GM12878 (cell line): ENCODE data around the gene FAM120A. TPM values are rescaled to one million over a fixed set of nuclear protein-coding genes. Genes with fewer than 3 reads are reported as not detected.

Experiments used
- ATAC-seq: fragments of 200-7000 bp; cut with Tn5 transposase; 3 replicates; pipeline ENCODE4 v1.9.1; 2020; ENCODE audit warnings: mild to moderate bottlenecking, moderate library complexity
- BruUV-seq: library from RNA; stranded (reverse); fragments of 400-500 nt; replicated peaks from 2 replicates; lab custom pipeline; 2021; lab: Mats Ljungman, UMichigan
- CTCF ChIA-PET: fragments of 300-600 bp; sonication (Branson Sonifier 250); formaldehyde crosslinking; extraction: SDS; loops from one replicate; lab custom pipeline; 2021; ENCODE audit warnings: inconsistent platforms; lab: Yijun Ruan, JAX
- POLR2A ChIA-PET: fragments of 350-600 bp; formaldehyde crosslinking; extraction: SDS; loops from one replicate; lab custom pipeline; 2021; ENCODE audit warnings: inconsistent platforms; lab: Charles Lee
- RAD21 ChIA-PET: fragments of 300-600 bp; sonication (Branson Sonifier 250); formaldehyde crosslinking; loops from one replicate; lab custom pipeline; 2023; ENCODE audit warnings: antibody characterized with exemption; ENCODE audit not compliant: unreplicated experiment; lab: Charles Lee
- SMC1A ChIA-PET: fragments of 300-600 bp; sonication (Branson Sonifier 250); formaldehyde crosslinking; loops from one replicate; lab custom pipeline; 2023; ENCODE audit not compliant: unreplicated experiment, uncharacterized antibody; lab: Charles Lee
- DNase-seq: peaks from one replicate; pipeline ENCODE4 v3.0.0-alpha.2; 2011; ENCODE audit warnings: low read depth, low spot score
- FAIRE-seq: peaks from 3 replicates; lab custom pipeline; 2011; peaks lifted over from hg19 to GRCh38; lab: Jason Lieb, UNC
- H2AFZ ChIP-seq: 2 replicates; pipeline ENCODE4 v1.6.0; 2011; ENCODE audit warnings: low read depth, low read length, control low read depth; ENCODE audit not compliant: control insufficient read depth
- H3K27ac ChIP-seq: 2 replicates; pipeline ENCODE4 v1.5.1; 2011; ENCODE audit warnings: control low read depth; ENCODE audit not compliant: control insufficient read depth, insufficient read depth
- H3K27me3 ChIP-seq, 2 experiments: replicated peaks in 1 of 2; 2 replicates each; pipeline versions ENCODE4 v1.6.0 to v1.6.1; 2011; ENCODE audit warnings: low read length in 1 of 2; ENCODE audit not compliant: control insufficient read depth in 2 of 2, insufficient read depth in 2 of 2
- H3K36me3 ChIP-seq, 2 experiments: 2 replicates each; pipeline ENCODE4 v1.5.1; 2011; ENCODE audit warnings: low read length in 1 of 2; ENCODE audit not compliant: control insufficient read depth in 2 of 2, insufficient read depth in 2 of 2
- H3K4me1 ChIP-seq: 2 replicates; pipeline ENCODE4 v1.6.1; 2011; ENCODE audit warnings: mild to moderate bottlenecking, low read length, moderate library complexity, mixed read lengths; ENCODE audit not compliant: control insufficient read depth, insufficient read depth
- H3K4me2 ChIP-seq: 2 replicates; pipeline ENCODE4 v1.6.0; 2011; ENCODE audit warnings: control low read depth; ENCODE audit not compliant: control insufficient read depth, insufficient read depth
- H3K4me3 ChIP-seq: fragments of 200-600 bp; sonication (generic); 2 replicates; pipeline ENCODE4 v1.5.1; 2016
- H3K79me2 ChIP-seq: 2 replicates; pipeline ENCODE4 v1.6.0; 2011; ENCODE audit warnings: low read length; ENCODE audit not compliant: control insufficient read depth, insufficient read depth
- H3K9ac ChIP-seq: 2 replicates; pipeline ENCODE4 v1.8.0; 2011; ENCODE audit warnings: low read length, control low read depth, mixed read lengths; ENCODE audit not compliant: control insufficient read depth, insufficient read depth
- H3K9me3 ChIP-seq: replicated peaks from 3 replicates; pipeline ENCODE4 v1.5.1; 2011; ENCODE audit warnings: mild to moderate bottlenecking, low read length; ENCODE audit not compliant: control insufficient read depth, insufficient read depth
- H4K20me1 ChIP-seq: 2 replicates; pipeline ENCODE4 v1.6.0; 2011; ENCODE audit not compliant: control insufficient read depth, insufficient read depth
- CBFB ChIP-seq: IDR thresholded peaks from 2 replicates; pipeline ENCODE4 v1.6.1; 2016; ENCODE audit warnings: antibody characterized with exemption, low read depth
- FOXK2 ChIP-seq: fragments of 450-650 bp; IDR thresholded peaks from 2 replicates; pipeline ENCODE4 v1.6.1; 2017; ENCODE audit warnings: mild to moderate bottlenecking, moderate library complexity
- IKZF1 ChIP-seq: fragments of 450-650 bp; conservative IDR thresholded peaks from 2 replicates; pipeline ENCODE4 v1.6.1; 2017; ENCODE audit warnings: antibody characterized with exemption, mild to moderate bottlenecking
- IRF4 ChIP-seq: IDR thresholded peaks from 2 replicates; pipeline ENCODE4 v1.6.1; 2011; ENCODE audit warnings: low read depth, low read length
- NFYB ChIP-seq: IDR thresholded peaks from 2 replicates; pipeline ENCODE4 v1.6.1; 2011; ENCODE audit warnings: low read depth, mild to moderate bottlenecking, low read length, improper control_type of control experiment, moderate library complexity; ENCODE audit not compliant: insufficient read depth
- PML ChIP-seq: IDR thresholded peaks from 2 replicates; pipeline ENCODE4 v1.6.1; 2012; ENCODE audit warnings: low read length, inconsistent platforms
- POLR2AphosphoS2 ChIP-seq: IDR thresholded peaks from 2 replicates; pipeline ENCODE4 v1.6.1; 2011; ENCODE audit warnings: low read depth, mild to moderate bottlenecking, low read length, improper control_type of control experiment, moderate library complexity
- POLR2AphosphoS5 ChIP-seq: IDR thresholded peaks from 2 replicates; pipeline ENCODE4 v1.6.1; 2011; ENCODE audit warnings: mild to moderate bottlenecking, low read length, inconsistent platforms
- WRNIP1 ChIP-seq: IDR thresholded peaks from 2 replicates; pipeline ENCODE4 v1.6.1; 2011; ENCODE audit warnings: low read depth, low read length, improper control_type of control experiment, borderline replicate concordance
- YY1 ChIP-seq: IDR thresholded peaks from 2 replicates; pipeline ENCODE4 v1.6.1; 2011; ENCODE audit warnings: low read depth, mild to moderate bottlenecking, low read length
- ZNF274 ChIP-seq: IDR thresholded peaks from one replicate; pipeline ENCODE4 v1.8.0; 2011; ENCODE audit not compliant: insufficient read length, insufficient read depth
- WGBS: methylation state at CpG from one replicate; pipeline ENCODE4 v1.1.6; 2016; ENCODE audit warnings: low lambda C conversion rate; ENCODE audit not compliant: insufficient replicate concordance, insufficient coverage; ENCODE audit errors: missing lambda C conversion rate; 5-methylcytosine and 5-hydroxymethylcytosine counted together
- in situ Hi-C: fragments of 300-500 bp; cut with MboI; formaldehyde crosslinking; loops from 9 replicates; pipeline ENCODE4 v1.14.3; 2018; ENCODE audit warnings: mixed read lengths
- intact Hi-C: fragments of 100-400 bp; cut with micrococcal nuclease; formaldehyde crosslinking; loops from one replicate; pipeline ENCODE4 v1.14.2; 2022; ENCODE audit not compliant: unreplicated experiment
- polyA plus RNA-seq, 11 experiments: library from polyadenylated mRNA; depleted of rRNA in 4 of 11; unstranded in 6 of 11; stranded (reverse) in 5 of 11; fragments of >200 nt; fragmentation: Nextera tagmentation in 4 of 11; fragmentation: Illumina TruSeq in 1 of 11; extraction: Ambion mirVana in 4 of 11; extraction: Trizol in 1 of 11; gene quantifications; 1 replicate in 1 of 11; 2 replicates in 10 of 11; pipeline versions ENCODE4 v1.2.1 to v1.2.3, GENCODE V29; 2011 to 2016; ENCODE audit warnings: inconsistent platforms in 2 of 11, missing spikeins in 2 of 11, low read depth in 1 of 11
- total RNA-seq, 4 experiments: library from RNA; depleted of rRNA in 3 of 4; stranded (reverse); fragments of >200 nt in 3 of 4; fragmentation: Illumina TruSeq in 1 of 4; extraction: Trizol in 1 of 4; gene quantifications; 2 replicates each; pipeline versions ENCODE4 v1.2.1 to v1.2.3, GENCODE V29; 2013 to 2021
- TF ChIP-seq, protein P1 (sequence below): fragments of 450-650 bp; formaldehyde crosslinking; IDR thresholded peaks from 2 replicates; pipeline ENCODE4 v1.4.0; 2020; ENCODE audit warnings: mild to moderate bottlenecking, moderate library complexity
- TF ChIP-seq, protein P2 (sequence below): fragments of 450-650 bp; formaldehyde crosslinking; IDR thresholded peaks from 2 replicates; pipeline ENCODE4 v1.5.0; 2022; ENCODE audit warnings: mild to moderate bottlenecking, missing genetic modification characterization
- TF ChIP-seq, protein P3 (sequence below): fragments of 450-650 bp; IDR thresholded peaks from 2 replicates; pipeline ENCODE4 v1.6.1; 2018; ENCODE audit warnings: mild to moderate bottlenecking, low read depth, moderate library complexity; ENCODE audit not compliant: partially characterized antibody

Gene FAM120A
- total and polyA plus RNA-seq, 10 of the 15 experiments (the other 5 are each of a cell fraction or from before 2014, with no cell fraction given) = 13.1 to 89.6 (median 52.5) TPM

DNA sequence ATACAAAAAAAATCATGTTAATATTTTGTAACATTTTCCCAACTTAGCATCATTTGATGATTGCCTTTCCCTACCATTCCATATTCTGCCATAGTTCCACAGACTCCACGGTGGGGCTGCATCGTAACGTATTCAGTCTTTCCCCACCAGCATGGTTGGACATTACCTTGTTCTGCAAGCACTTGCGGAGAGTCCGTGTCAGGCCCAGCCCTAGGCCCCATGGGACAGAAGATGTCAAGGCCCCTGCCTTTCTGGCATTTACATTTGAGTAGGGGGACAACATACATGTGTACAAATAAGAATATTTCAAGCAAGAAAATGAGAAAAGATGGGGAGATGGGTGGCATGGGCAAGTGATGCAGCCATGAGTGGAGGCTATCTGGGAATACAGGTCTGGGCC lies 116.7 kb downstream of the FAM120A start (continued):
- TF ChIP-seq, protein P1, sequence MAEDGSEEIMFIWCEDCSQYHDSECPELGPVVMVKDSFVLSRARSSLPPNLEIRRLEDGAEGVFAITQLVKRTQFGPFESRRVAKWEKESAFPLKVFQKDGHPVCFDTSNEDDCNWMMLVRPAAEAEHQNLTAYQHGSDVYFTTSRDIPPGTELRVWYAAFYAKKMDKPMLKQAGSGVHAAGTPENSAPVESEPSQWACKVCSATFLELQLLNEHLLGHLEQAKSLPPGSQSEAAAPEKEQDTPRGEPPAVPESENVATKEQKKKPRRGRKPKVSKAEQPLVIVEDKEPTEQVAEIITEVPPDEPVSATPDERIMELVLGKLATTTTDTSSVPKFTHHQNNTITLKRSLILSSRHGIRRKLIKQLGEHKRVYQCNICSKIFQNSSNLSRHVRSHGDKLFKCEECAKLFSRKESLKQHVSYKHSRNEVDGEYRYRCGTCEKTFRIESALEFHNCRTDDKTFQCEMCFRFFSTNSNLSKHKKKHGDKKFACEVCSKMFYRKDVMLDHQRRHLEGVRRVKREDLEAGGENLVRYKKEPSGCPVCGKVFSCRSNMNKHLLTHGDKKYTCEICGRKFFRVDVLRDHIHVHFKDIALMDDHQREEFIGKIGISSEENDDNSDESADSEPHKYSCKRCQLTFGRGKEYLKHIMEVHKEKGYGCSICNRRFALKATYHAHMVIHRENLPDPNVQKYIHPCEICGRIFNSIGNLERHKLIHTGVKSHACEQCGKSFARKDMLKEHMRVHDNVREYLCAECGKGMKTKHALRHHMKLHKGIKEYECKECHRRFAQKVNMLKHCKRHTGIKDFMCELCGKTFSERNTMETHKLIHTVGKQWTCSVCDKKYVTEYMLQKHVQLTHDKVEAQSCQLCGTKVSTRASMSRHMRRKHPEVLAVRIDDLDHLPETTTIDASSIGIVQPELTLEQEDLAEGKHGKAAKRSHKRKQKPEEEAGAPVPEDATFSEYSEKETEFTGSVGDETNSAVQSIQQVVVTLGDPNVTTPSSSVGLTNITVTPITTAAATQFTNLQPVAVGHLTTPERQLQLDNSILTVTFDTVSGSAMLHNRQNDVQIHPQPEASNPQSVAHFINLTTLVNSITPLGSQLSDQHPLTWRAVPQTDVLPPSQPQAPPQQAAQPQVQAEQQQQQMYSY = no peak
- TF ChIP-seq YY1 (no peak), IKZF1 (no peak), IRF4 (no peak), NFYB (no peak), CBFB (no peak), PML (no peak), FOXK2 (no peak), POLR2AphosphoS5 (no peak), POLR2AphosphoS2 (no peak), WRNIP1 (no peak)
- TF ChIP-seq, all 136 proteins: peak for 0

DNA sequence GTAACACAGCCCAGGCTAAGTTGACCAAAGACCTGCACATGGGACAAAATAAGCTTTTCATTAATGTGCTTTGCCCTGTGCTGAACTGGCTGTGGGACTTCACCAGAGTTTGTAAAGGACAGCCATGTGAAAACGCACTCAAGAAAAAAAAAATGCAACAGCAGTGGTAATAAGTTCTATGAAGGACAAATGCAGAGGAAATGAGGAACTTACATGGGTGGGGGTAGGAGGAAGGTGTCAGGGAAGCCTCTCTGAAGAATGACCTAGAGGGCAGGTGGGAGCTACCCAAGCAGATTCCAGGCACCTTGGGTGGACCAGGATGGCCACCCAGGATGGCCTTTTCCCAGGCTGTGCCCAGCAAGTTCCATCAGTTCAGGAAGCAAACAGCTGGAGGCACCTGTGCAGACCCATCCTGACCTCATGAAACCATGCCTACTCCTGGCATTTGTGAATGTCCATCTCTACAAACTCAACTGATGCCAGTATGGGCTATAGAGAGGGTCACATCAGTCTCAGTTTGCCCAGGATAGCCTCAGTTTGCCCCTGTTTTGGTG lies 118.2 kb downstream of the FAM120A start:
- no peak overlapping the region for H3K4me3 ChIP-seq
- no peak overlapping the region for H3K4me2 ChIP-seq
- no peaks in the 10 kb centered on the region for H4K20me1 ChIP-seq
- no peaks in the 10 kb centered on the region for H3K36me3 ChIP-seq
- H3K27me3 ChIP-seq = no peaks in the 10 kb centered on the region
- CTCF ChIA-PET = no interaction called here
- in situ Hi-C loops (no loop called here), intact Hi-C loops (loop anchor here (5.0 kb wide), 1 partner anchor 117 kb away; the partner anchor contains the start of genes FAM120A and FAM120AOS)
- SMC1A ChIA-PET = no interaction called here
- no peak overlapping the region for H2AFZ ChIP-seq
- no peak overlapping the region for H3K27ac ChIP-seq
- RAD21 ChIA-PET = no interaction called here
- POLR2A ChIA-PET = no interaction called here
- no TSS peak for BruUV-seq
- 0% methylated on average over 1 of the region's 1 CpG for WGBS
- peaks cover 1% of the 10 kb centered on the region; the same call in 1 of the 2 replicates for H3K79me2 ChIP-seq
- FAIRE-seq (no peak), DNase-seq (no peak), ATAC-seq (no peak)
- H3K9ac ChIP-seq = no peak overlapping the region
- peaks cover 7% of the 10 kb centered on the region for H3K4me1 ChIP-seq
- peaks cover 2% of the 10 kb centered on the region; the same call in 2 of the 3 replicates for H3K9me3 ChIP-seq
- TF ChIP-seq, protein P2, sequence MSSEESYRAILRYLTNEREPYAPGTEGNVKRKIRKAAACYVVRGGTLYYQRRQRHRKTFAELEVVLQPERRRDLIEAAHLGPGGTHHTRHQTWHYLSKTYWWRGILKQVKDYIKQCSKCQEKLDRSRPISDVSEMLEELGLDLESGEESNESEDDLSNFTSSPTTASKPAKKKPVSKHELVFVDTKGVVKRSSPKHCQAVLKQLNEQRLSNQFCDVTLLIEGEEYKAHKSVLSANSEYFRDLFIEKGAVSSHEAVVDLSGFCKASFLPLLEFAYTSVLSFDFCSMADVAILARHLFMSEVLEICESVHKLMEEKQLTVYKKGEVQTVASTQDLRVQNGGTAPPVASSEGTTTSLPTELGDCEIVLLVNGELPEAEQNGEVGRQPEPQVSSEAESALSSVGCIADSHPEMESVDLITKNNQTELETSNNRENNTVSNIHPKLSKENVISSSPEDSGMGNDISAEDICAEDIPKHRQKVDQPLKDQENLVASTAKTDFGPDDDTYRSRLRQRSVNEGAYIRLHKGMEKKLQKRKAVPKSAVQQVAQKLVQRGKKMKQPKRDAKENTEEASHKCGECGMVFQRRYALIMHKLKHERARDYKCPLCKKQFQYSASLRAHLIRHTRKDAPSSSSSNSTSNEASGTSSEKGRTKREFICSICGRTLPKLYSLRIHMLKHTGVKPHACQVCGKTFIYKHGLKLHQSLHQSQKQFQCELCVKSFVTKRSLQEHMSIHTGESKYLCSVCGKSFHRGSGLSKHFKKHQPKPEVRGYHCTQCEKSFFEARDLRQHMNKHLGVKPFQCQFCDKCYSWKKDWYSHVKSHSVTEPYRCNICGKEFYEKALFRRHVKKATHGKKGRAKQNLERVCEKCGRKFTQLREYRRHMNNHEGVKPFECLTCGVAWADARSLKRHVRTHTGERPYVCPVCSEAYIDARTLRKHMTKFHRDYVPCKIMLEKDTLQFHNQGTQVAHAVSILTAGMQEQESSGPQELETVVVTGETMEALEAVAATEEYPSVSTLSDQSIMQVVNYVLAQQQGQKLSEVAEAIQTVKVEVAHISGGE (CRISPR knock-in tag) = no peak
- TF ChIP-seq, protein P3, sequence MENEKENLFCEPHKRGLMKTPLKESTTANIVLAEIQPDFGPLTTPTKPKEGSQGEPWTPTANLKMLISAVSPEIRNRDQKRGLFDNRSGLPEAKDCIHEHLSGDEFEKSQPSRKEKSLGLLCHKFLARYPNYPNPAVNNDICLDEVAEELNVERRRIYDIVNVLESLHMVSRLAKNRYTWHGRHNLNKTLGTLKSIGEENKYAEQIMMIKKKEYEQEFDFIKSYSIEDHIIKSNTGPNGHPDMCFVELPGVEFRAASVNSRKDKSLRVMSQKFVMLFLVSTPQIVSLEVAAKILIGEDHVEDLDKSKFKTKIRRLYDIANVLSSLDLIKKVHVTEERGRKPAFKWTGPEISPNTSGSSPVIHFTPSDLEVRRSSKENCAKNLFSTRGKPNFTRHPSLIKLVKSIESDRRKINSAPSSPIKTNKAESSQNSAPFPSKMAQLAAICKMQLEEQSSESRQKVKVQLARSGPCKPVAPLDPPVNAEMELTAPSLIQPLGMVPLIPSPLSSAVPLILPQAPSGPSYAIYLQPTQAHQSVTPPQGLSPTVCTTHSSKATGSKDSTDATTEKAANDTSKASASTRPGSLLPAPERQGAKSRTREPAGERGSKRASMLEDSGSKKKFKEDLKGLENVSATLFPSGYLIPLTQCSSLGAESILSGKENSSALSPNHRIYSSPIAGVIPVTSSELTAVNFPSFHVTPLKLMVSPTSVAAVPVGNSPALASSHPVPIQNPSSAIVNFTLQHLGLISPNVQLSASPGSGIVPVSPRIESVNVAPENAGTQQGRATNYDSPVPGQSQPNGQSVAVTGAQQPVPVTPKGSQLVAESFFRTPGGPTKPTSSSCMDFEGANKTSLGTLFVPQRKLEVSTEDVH = no peak
- TF ChIP-seq ZNF274 = no peak
